Hematopoietic multipotent progenitor cell treated with erythropoietin and hydrocortisone succinate and interleukin-3 and kit ligand, for 15 days (in vitro differentiated cells): ENCODE results near the gene ANKRD28.
"Not testable (repeated sequence)": the region's sequence is repeated elsewhere in the genome, so short reads cannot be mapped to it uniquely, and the experiment has no call there.

Experiments
- DNase-seq: peaks from one replicate; pipeline ENCODE4 v3.0.0-alpha.2; 2015; ENCODE audit warnings: low spot score

ANKRD28 gene

DNA sequence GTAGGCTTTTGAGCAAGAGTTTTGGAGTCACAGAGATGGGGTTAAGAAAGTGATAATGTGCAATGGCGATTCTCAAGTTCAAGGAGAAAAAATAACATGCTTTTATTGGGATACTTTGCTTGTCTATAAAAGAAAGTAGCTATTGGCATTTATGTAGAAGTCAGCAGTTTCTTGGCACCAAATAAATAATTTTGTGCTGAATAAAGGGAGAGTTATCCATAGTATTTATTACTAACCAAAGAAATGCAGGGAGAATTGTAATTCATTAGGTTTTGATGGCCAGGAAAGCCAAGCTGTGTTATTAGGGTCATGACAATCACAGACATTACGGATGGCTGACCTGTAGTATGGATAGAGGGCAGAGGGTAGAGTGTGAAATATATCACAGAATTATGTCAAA lies 163.1 kb downstream of the ANKRD28 start:
- no peak for DNase-seq

DNA sequence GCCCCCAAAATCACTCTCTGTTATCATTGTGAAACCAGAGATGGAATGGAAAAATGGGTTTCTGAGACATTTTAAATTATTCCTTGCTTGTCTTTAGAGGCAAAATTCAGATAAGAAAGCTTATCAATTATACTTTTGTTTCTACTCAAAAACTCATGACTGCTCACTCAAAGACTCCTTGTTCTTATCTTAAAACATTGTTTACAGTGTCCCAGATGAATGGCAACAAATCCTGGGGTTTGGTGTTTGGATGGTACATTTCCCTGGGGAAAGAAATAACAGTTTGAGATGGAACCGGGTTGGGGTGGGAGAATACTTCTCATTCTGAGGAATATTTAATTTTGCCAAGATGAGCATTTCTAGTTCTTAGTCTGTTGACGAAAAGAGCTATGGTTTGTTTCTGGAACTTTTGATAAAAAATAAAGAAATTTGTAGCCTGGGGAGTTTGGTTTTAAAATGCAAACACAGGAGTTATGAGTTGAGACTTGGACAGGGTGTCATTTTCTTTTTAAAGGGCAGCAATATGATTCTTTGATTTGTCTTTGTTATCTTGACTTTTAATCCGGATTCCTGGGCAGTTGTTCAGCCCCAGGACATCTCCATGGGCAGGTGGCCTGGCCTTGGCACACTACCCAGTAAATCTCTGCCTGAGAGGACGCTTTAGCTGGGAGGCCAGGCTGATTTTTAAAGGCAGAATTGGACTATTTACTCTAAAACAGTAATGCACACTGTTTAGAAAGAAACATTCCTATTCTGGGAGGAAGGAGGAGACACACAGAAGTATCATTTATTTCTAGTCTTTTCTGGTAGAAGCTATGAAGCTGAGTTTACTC lies 163.8 kb downstream of the ANKRD28 start:
- no peak for DNase-seq

- no peak for DNase-seq
Measured at GRCh38 chr3:15633159-15633558, 164.6 kb downstream of the ANKRD28 start.

DNA sequence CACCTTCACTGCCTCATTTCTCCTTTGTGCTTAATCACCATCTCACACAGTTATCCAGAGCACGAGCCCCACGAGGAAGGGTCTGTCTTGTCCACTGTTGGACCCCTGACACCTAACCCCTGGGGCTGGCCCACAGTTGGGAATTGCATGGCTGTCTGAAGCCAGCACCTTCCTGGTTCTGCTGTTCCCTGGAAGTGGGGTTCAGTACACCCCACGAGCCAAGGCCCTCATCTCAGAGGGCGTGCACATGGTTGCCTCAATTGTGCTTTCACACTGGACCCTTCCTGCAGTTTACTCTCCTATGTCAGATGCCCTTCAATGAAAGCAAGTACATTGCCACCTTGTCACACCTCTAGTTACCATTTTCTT lies 165.6 kb downstream of the ANKRD28 start:
- DNase-seq, result no peak

DNA sequence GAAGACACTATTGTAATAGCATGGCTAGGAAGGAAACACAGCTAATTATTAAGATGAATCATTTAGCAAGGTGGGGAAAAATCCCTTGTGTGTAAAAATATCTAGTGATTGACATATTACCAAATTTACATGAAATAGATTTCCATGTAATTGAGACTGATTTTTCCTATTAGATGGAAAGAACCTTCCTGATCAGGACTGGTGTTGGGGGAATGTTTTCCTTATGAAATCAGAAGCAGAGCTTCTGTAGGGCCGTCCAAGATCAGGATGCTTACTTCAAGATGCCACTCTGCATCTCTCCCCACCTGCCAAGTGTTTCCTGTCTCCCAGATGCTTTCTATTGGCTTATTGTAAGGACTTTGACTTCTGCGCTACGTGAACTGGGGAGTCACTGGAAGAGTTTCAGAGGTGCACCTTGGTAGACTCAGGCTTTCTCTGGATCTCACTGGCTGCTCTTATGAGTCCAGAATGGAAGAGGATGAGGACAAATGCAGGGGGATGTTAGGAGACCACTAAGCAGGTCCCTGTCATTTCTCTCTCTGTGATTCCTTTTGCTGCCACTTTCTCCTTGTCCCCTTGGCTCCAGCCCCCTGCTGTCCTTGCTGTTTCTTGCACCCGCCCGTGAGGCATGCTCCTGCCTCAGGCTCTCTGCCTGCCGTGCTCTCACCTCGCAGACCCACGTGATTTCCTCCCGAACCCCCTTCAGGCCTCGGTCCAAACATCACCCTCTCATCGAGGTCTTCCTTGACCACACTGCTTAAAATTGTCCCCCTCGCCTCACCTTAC lies 166.2 kb downstream of the ANKRD28 start:
- no peak for DNase-seq

GRCh38 chr3:15630646-15631350 lies 167.0 kb downstream of the ANKRD28 start:
- no peak for DNase-seq

DNA sequence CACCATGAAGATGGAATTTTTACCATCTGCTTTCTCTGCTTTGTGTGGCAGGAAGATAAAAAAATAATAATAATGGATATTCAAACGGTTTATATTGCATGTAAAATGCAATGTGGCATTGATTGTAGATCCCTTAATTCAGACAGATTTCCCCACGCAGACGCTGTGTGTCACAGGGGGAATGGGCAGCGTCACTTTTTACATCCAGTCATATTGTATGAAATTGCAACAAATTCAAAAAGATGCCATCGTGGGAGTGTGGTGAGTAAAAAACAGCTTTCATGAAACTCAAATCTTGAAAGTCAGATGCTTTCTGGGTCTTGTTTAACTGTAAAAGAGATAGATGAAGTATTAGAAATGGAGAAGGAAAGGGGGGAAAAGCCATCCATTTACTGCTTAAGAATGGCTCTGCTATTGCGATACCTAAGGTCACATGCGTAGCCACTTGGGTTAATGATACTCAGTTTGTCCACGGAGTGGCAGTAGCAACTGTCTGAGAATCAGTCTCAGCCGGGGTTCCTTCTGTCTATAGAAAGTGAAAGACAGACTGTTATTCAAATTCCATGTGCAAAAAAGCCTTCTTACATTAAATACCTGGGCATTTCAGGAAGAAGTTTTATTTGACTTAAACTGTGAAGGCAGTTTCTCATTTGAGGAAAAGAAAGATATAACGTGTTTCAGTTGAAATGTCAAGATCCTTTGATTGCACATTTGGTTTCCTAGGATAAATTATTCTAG lies 167.8 kb downstream of the ANKRD28 start:
- DNase-seq, result peak; percentile 61

- DNase-seq, result no peak
Measured at GRCh38 chr3:15628967-15629366, 168.8 kb downstream of the ANKRD28 start.

DNA sequence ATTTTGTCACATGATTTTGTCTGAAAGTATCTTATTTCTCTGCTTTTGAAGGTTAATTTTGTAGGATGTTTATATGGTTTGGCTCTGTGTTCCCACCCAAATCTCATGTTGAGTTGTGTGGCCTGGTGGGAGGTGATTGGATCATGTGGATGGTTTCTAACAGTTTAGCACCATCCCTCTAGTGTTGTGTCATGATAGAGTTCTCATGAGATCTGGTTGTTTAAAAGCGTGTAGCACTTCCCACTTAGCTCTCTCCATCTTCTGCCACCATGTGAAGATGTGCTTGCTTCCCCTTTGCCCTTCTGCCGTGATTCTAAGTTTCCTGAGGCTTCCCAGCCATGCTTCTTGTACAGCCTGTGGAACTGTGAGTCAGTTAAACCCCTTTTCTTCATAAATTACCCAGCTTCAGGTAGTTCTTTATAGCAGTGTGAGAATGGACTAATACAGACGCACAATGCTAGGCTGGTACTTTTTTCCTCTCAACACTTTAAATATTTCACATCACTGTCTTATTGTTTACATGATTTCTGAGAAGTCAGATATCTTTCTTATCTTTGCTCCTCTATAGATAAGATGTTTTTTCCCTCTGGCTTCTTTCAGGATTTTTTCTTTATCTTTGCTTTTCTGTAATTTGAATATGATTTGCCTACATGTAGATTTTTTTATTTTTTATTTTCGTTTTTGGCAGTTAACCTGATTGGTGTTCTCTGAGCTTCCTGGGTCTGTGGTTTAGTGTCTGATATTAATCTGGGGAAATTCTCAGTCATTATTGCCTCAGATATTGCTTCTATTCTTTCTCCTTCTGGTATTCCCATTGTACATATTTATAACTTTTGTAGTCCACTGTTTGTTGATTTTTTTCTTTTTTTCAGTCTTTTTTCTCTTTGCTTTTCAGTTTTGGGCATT lies 174.0 kb downstream of the ANKRD28 start:
- no peak for DNase-seq

DNA sequence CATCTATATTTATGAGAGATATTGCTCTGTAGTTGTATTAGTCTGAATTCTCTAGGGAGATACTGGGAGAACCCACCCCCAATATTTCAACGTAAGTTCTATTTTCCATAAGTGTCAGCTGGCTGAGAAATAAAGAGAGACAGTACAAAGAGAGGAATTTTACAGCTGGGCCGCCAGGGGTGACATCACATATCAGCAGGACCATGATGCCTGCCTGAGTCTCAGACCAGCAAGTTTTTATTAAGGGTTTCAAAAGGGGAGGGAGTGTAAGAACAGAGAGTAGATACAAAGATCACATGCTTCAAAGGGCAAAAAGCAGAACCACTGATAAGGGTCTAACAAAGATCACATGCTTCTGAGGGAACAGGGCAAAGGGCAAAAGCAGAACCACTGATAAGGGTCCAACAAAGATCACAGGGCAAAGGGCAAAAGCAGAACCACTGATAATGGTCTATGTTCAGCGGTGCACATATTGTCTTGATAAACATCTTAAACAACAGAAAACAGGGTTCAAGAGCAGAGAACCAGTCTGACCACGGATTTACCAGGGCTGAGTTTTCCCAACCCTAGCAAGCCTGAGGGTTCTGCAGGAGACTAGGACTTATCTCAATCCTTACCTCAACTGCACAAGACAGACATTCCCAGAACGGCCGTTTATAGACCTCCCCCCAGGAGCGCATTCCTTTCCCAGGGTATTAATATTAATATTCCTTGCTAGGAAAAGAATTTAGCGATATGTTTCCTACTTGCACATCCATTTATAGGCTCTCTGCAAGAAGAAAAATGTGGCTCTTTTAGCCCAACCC lies 177.9 kb downstream of the ANKRD28 start:
- DNase-seq, result not testable (repeated sequence)
